Neural cell (in vitro differentiated cells): ENCODE data around the gene RAD51B. TPM values are rescaled to one million over a fixed set of nuclear protein-coding genes. Genes with fewer than 3 reads are reported as not detected.

Experiments
- H2AFZ ChIP-seq: fragments of 200-600, 300-800 bp; sonication (generic), shearing (Covaris generic); 2 replicates; pipeline ENCODE4 v1.6.0; 2014; ENCODE audit warnings: low read depth, mild to moderate bottlenecking, antibody characterized with exemption, low read length, moderate library complexity
- H3F3A ChIP-seq: fragments of 200-600 bp; shearing (Covaris generic); 2 replicates; pipeline ENCODE4 v1.6.1; 2016; ENCODE audit warnings: mild to moderate bottlenecking, moderate library complexity, mixed read lengths, antibody characterized with exemption, low read length; ENCODE audit not compliant: insufficient read depth, poor library complexity, severe bottlenecking
- H3K27ac ChIP-seq: fragments of 200-600, 300-800 bp; sonication (generic), shearing (Covaris generic); 2 replicates; pipeline ENCODE4 v1.5.1; 2014; ENCODE audit warnings: mild to moderate bottlenecking, low read length, moderate library complexity
- H3K27me3 ChIP-seq: fragments of 300-800, 200-600 bp; sonication (generic), shearing (Covaris generic); 2 replicates; pipeline ENCODE4 v1.6.0; 2014; ENCODE audit warnings: mild to moderate bottlenecking, low read depth, low read length, moderate library complexity; ENCODE audit not compliant: insufficient read depth
- H3K36me3 ChIP-seq: fragments of 300-800, 200-600 bp; sonication (generic), shearing (Covaris generic); 2 replicates; pipeline ENCODE4 v1.5.1; 2014; ENCODE audit warnings: mild to moderate bottlenecking, antibody characterized with exemption, low read length, moderate library complexity; ENCODE audit not compliant: insufficient read depth
- H3K4me2 ChIP-seq: fragments of 300-800, 200-600 bp; sonication (generic), shearing (Covaris generic); 2 replicates; pipeline ENCODE4 v1.6.0; 2014; ENCODE audit warnings: mild to moderate bottlenecking, low read length
- H3K4me3 ChIP-seq: fragments of 300-800, 200-600 bp; sonication (generic), shearing (Covaris generic); 2 replicates; pipeline ENCODE4 v1.5.1; 2014; ENCODE audit warnings: mild to moderate bottlenecking, low read length, moderate library complexity
- H3K79me2 ChIP-seq: fragments of 200-600 bp; shearing (Covaris generic); replicated peaks from 2 replicates; pipeline ENCODE4 v1.6.0; 2014; ENCODE audit warnings: mild to moderate bottlenecking, low read length, moderate library complexity; ENCODE audit not compliant: insufficient read depth
- H3K9ac ChIP-seq: fragments of 300-800, 200-600 bp; sonication (generic), shearing (Covaris generic); 2 replicates; pipeline ENCODE4 v1.6.1; 2016; ENCODE audit warnings: mild to moderate bottlenecking, low read length, mixed read lengths
- H3K9me2 ChIP-seq: fragments of 200-600 bp; shearing (Covaris generic); 2 replicates; pipeline ENCODE4 v1.6.1; 2016; ENCODE audit warnings: mild to moderate bottlenecking, low read length, mixed read lengths; ENCODE audit not compliant: insufficient read depth
- H3K9me3 ChIP-seq: fragments of 200-600, 300-800 bp; sonication (generic), shearing (Covaris generic); 2 replicates; pipeline ENCODE4 v1.6.1; 2016; ENCODE audit warnings: mild to moderate bottlenecking, mixed run types, low read length, moderate library complexity, mixed read lengths
- H4K20me1 ChIP-seq: fragments of 200-600 bp; shearing (Covaris generic); 2 replicates; pipeline ENCODE4 v1.6.1; 2016; ENCODE audit warnings: mild to moderate bottlenecking, mixed run types; ENCODE audit not compliant: insufficient read depth
- EP300 ChIP-seq: fragments of 450-650 bp; conservative IDR thresholded peaks from 2 replicates; pipeline ENCODE4 v1.6.1; 2014; ENCODE audit warnings: antibody characterized with exemption, mild to moderate bottlenecking, moderate library complexity; ENCODE audit not compliant: poor library complexity, severe bottlenecking
- EZH2 ChIP-seq: fragments of 200-600, 300-800 bp; shearing (Covaris generic), sonication (generic); IDR thresholded peaks from 2 replicates; pipeline ENCODE4 v1.6.1; 2014; ENCODE audit warnings: antibody characterized with exemption, low read length, borderline replicate concordance, mild to moderate bottlenecking; ENCODE audit not compliant: insufficient read depth, poor library complexity, severe bottlenecking
- MXI1 ChIP-seq: fragments of 450-650 bp; conservative IDR thresholded peaks from 2 replicates; pipeline ENCODE4 v1.6.1; 2014; ENCODE audit warnings: antibody characterized with exemption, mild to moderate bottlenecking; ENCODE audit not compliant: poor library complexity, severe bottlenecking
- POLR2AphosphoS5 ChIP-seq: IDR thresholded peaks from 2 replicates; pipeline ENCODE4 v1.6.1; 2012
- RAD21 ChIP-seq: fragments of 450-650 bp; conservative IDR thresholded peaks from 2 replicates; pipeline ENCODE4 v1.6.1; 2014; ENCODE audit warnings: antibody characterized with exemption, mild to moderate bottlenecking, moderate library complexity
- SMC3 ChIP-seq: fragments of 450-650 bp; conservative IDR thresholded peaks from 2 replicates; pipeline ENCODE4 v1.6.1; 2014; ENCODE audit warnings: antibody characterized with exemption, mild to moderate bottlenecking, moderate library complexity; ENCODE audit not compliant: poor library complexity
- TAF1 ChIP-seq: IDR thresholded peaks from 2 replicates; pipeline ENCODE4 v1.6.1; 2012; ENCODE audit warnings: low read depth
- polyA plus RNA-seq: library from polyadenylated mRNA; depleted of rRNA; stranded (reverse); fragments of >200 nt; gene quantifications from 2 replicates; pipeline ENCODE4 v1.2.3, GENCODE V29; 2014
- TF ChIP-seq, protein P1 (sequence below): IDR thresholded peaks from 2 replicates; pipeline ENCODE4 v1.6.1; 2012; ENCODE audit warnings: borderline replicate concordance
- TF ChIP-seq, protein P2 (sequence below): fragments of 450-650 bp; IDR thresholded peaks from 2 replicates; pipeline ENCODE4 v1.5.1; 2014; ENCODE audit warnings: antibody characterized with exemption, mild to moderate bottlenecking, moderate library complexity; ENCODE audit not compliant: poor library complexity, severe bottlenecking

RAD51B gene
- polyA plus RNA-seq, 1 donor from 2014 or later = 3.1 TPM

- no peaks in the 10 kb centered on the region for H3K27me3 ChIP-seq
- no peak overlapping the region for H3K4me2 ChIP-seq
- no peak overlapping the region for H3K27ac ChIP-seq
Observed at GRCh38 chr14:68592948-68593556, 773.5 kb downstream of the RAD51B start.

DNA sequence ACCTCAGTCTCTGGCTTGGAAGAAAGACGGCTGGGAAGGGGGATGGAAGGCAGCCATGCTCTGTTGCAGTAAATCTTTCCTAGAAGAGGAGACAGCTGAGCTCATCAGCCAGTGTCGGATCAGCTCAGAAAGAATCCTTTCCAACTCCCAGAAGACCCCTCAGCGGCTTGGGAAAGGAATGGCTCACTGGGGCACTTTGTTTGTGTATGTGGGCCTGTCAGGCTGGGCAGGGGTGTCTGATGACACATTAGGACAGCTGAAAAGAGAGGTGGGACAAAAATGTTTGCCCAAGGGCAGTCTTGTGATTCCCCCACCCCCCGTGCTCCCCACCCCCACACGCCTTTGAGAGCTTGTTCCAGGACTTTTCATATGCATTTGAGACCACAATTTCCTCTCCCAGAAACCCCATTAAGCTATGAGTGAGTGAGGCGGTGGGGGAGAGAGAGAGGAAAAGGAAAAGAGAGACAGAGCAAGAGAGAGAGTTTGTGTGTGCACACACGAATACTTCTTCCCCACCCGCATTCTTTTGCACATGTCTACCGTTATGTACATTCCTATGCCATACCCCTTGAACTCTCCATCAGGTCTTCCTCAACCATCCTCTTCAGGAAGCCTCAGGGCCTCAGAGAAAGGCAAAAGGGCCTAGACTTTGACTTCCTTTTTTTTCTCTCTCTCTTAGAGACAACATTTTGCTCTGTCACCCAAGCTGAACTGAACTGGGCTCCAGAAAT is 774.4 kb downstream of the RAD51B start:
- no peak overlapping the region for H3K4me2 ChIP-seq
- H2AFZ ChIP-seq = no peak overlapping the region
- H4K20me1 ChIP-seq = no peaks in the 10 kb centered on the region
- no peaks in the 10 kb centered on the region for H3F3A ChIP-seq
- H3K9me3 ChIP-seq = no peaks in the 10 kb centered on the region
- H3K9ac ChIP-seq = no peak overlapping the region
- no peak overlapping the region for H3K27ac ChIP-seq
- no peak overlapping the region for H3K4me3 ChIP-seq
- no peaks in the 10 kb centered on the region for H3K79me2 ChIP-seq
- H3K9me2 ChIP-seq = no peaks in the 10 kb centered on the region
- no peak for TF ChIP-seq EZH2
- TF ChIP-seq, protein P1, sequence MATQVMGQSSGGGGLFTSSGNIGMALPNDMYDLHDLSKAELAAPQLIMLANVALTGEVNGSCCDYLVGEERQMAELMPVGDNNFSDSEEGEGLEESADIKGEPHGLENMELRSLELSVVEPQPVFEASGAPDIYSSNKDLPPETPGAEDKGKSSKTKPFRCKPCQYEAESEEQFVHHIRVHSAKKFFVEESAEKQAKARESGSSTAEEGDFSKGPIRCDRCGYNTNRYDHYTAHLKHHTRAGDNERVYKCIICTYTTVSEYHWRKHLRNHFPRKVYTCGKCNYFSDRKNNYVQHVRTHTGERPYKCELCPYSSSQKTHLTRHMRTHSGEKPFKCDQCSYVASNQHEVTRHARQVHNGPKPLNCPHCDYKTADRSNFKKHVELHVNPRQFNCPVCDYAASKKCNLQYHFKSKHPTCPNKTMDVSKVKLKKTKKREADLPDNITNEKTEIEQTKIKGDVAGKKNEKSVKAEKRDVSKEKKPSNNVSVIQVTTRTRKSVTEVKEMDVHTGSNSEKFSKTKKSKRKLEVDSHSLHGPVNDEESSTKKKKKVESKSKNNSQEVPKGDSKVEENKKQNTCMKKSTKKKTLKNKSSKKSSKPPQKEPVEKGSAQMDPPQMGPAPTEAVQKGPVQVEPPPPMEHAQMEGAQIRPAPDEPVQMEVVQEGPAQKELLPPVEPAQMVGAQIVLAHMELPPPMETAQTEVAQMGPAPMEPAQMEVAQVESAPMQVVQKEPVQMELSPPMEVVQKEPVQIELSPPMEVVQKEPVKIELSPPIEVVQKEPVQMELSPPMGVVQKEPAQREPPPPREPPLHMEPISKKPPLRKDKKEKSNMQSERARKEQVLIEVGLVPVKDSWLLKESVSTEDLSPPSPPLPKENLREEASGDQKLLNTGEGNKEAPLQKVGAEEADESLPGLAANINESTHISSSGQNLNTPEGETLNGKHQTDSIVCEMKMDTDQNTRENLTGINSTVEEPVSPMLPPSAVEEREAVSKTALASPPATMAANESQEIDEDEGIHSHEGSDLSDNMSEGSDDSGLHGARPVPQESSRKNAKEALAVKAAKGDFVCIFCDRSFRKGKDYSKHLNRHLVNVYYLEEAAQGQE = peak; percentile 22
- no peaks in the 10 kb centered on the region for H3K36me3 ChIP-seq
- no peaks in the 10 kb centered on the region for H3K27me3 ChIP-seq

More at GRCh38 chr14:68592948-68593556, 773.5 kb downstream of the RAD51B start:
- Histone ChIP-seq H3K9ac (no peak overlapping the region), H2AFZ (no peak overlapping the region), H4K20me1 (no peaks in the 10 kb centered on the region), H3K36me3 (no peaks in the 10 kb centered on the region), H3K79me2 (no peaks in the 10 kb centered on the region), H3K9me3 (no peaks in the 10 kb centered on the region), H3F3A (no peaks in the 10 kb centered on the region), H3K9me2 (no peaks in the 10 kb centered on the region), H3K4me3 (no peak overlapping the region)
- TF ChIP-seq EP300 = no peak
- no peak for TF ChIP-seq RAD21
- TF ChIP-seq, protein P2, sequence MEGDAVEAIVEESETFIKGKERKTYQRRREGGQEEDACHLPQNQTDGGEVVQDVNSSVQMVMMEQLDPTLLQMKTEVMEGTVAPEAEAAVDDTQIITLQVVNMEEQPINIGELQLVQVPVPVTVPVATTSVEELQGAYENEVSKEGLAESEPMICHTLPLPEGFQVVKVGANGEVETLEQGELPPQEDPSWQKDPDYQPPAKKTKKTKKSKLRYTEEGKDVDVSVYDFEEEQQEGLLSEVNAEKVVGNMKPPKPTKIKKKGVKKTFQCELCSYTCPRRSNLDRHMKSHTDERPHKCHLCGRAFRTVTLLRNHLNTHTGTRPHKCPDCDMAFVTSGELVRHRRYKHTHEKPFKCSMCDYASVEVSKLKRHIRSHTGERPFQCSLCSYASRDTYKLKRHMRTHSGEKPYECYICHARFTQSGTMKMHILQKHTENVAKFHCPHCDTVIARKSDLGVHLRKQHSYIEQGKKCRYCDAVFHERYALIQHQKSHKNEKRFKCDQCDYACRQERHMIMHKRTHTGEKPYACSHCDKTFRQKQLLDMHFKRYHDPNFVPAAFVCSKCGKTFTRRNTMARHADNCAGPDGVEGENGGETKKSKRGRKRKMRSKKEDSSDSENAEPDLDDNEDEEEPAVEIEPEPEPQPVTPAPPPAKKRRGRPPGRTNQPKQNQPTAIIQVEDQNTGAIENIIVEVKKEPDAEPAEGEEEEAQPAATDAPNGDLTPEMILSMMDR = no peak
- no peak for TF ChIP-seq SMC3
- no peak for TF ChIP-seq TAF1
- TF ChIP-seq EZH2 = no peak
- TF ChIP-seq, protein P1 = no peak
- TF ChIP-seq POLR2AphosphoS5 = no peak
- TF ChIP-seq MXI1 = no peak
